ENCODE data around the gene PAF1. TPM values are rescaled to one million over a fixed set of nuclear protein-coding genes. Genes with fewer than 3 reads are reported as not detected.
A peak's percentile ranks its signal among the peaks of the same experiment; 100 is the strongest.

PAF1 gene
- total and polyA plus RNA-seq, 2 of the 13 experiments (the other 11 are each of a cell fraction or from before 2014, with no cell fraction given) = 30.2 to 31.1 TPM

- Histone ChIP-seq H3K4me3 (replicated peaks in 1 of 3; ENCODE audit: insufficient read depth in 1 of 3, low read depth in 2 of 3, low read length in 3 of 3) (peak overlapping the region; percentile 97 to 98 (median 97)), H3K9ac (ENCODE audit: insufficient read depth, low read depth, low read length) (peak overlapping the region; percentile 92), H2AFZ (ENCODE audit: low read length) (no peak overlapping the region), H3K27me3 (ENCODE audit: control insufficient read depth in 1 of 2, insufficient read depth in 2 of 2, low read length in 2 of 2) (no peaks in the 10 kb centered on the region; a peak in 1 of 5 replicates), H3K36me3 (replicated peaks in 1 of 2; ENCODE audit: control insufficient read depth in 1 of 2, insufficient read depth in 2 of 2, low read length in 2 of 2) (peaks cover 0 to 3% of the 10 kb centered on the region in 2 experiments; a peak in 1 of 5 replicates), H4K20me1 (ENCODE audit: insufficient read depth, low read length) (peaks cover 20% of the 10 kb centered on the region; the same call in 1 of the 2 replicates), H3K4me2 (ENCODE audit: low read depth, low read length) (peak overlapping the region; percentile 87), H3K27ac (ENCODE audit: extremely low read length, insufficient read depth, low read length) (peak overlapping the region; percentile 86), H3K4me1 (ENCODE audit: insufficient read depth, low read length) (peaks cover 46% of the 10 kb centered on the region), H3K79me2 (ENCODE audit: insufficient read depth, low read length) (peaks cover 33% of the 10 kb centered on the region), H3K9me3 (ENCODE audit: low read length) (no peaks in the 10 kb centered on the region)
- no TSS peak for BruUV-seq (replicated peaks)
- 20% methylated on average over 25 of the region's 40 CpGs for WGBS (ENCODE audit: low lambda C conversion rate)
- 0 out of 3 replicates have a peak, but pooled peaks have one; percentile 0 for ATAC-seq
- ChIA-PET POLR2A (interaction anchor here (0.9 to 5.8 kb wide), 5 partner anchors 10 to 38 kb away, joined by 3 to 117 read pairs (median 15); partner anchors contain the start of genes MED29, PAF1, RPS16 and SUPT5H), CTCF (ENCODE audit: low intra/inter-chr PET ratio, low total read pairs) (no interaction called here)
- DNase-seq (ENCODE audit: low spot score) = no peak
- intact Hi-C loops (cut with micrococcal nuclease; ENCODE audit: unreplicated experiment) (no loop called here), in situ Hi-C loops (cut with HindIII; ENCODE audit: extremely low pct_ligation_motif_present, low pct_unique_long_range_greater_than_20kb) (no loop called here)
- FAIRE-seq = no peak
- TF ChIP-seq SP5 (CRISPR knock-in tag; IDR thresholded peaks at IDR 0.05; ENCODE audit: borderline replicate concordance, low read depth) = no peak
- TF ChIP-seq DZIP1 (CRISPR knock-in tag; IDR thresholded peaks at IDR 0.05) = no peak
- TF ChIP-seq ZNF883 (CRISPR knock-in tag; IDR thresholded peaks at IDR 0.05; ENCODE audit: not compliant biosample characterization) = peak; percentile 31
- 0 out of 2 replicates have a peak, but pooled peaks have one; percentile 9 for TF ChIP-seq ZNF547 (CRISPR knock-in tag; IDR thresholded peaks at IDR 0.05)
- peak; percentile 81 for TF ChIP-seq RBFOX2 (IDR thresholded peaks at IDR 0.05; ENCODE audit: low read depth, low read length)
- TF ChIP-seq FOXM1 (CRISPR knock-in tag; IDR thresholded peaks at IDR 0.05) = no peak
- peak; percentile 18; the same call in 1 of the 2 replicates for TF ChIP-seq HDAC1 (CRISPR knock-in tag; IDR thresholded peaks at IDR 0.05)
- 0 out of 2 replicates have a peak, but pooled peaks have one; percentile 14 for TF ChIP-seq SRY (CRISPR knock-in tag; IDR thresholded peaks at IDR 0.05)
- peak; percentile 23; the same call in 1 of the 2 replicates for TF ChIP-seq ZNF784 (CRISPR knock-in tag; IDR thresholded peaks at IDR 0.05; ENCODE audit: borderline replicate concordance)
- TF ChIP-seq NR2F6 (IDR thresholded peaks at IDR 0.05) = no peak
- TF ChIP-seq NR2F6 (CRISPR knock-in tag; IDR thresholded peaks at IDR 0.05) = no peak
- no peak for TF ChIP-seq EEA1 (CRISPR knock-in tag; IDR thresholded peaks at IDR 0.05; ENCODE audit: borderline replicate concordance)
- no peak for TF ChIP-seq MAZ (IDR thresholded peaks at IDR 0.05; ENCODE audit: borderline replicate concordance, low read depth, low read length)
- TF ChIP-seq MAZ (CRISPR knock-in tag; IDR thresholded peaks at IDR 0.05; ENCODE audit: low read depth) = no peak
- TF ChIP-seq ZNF724P (CRISPR knock-in tag; IDR thresholded peaks at IDR 0.05; ENCODE audit: borderline replicate concordance) = 0 out of 2 replicates have a peak, but pooled peaks have one; percentile 10
- TF ChIP-seq GABPB1 (CRISPR knock-in tag; IDR thresholded peaks at IDR 0.05) = peak; percentile 22; the same call in 1 of the 2 replicates
- TF ChIP-seq ZZZ3 (CRISPR knock-in tag; IDR thresholded peaks at IDR 0.05; ENCODE audit: borderline replicate concordance) = no peak
- TF ChIP-seq HNRNPL (IDR thresholded peaks at IDR 0.05; ENCODE audit: low read depth, low read length) = peak; percentile 95
Observed at GRCh38 chr19:39407660-39408391, 16.9 kb upstream of the PAF1 start.

Data from HepG2 (cell line).